Inferior parietal cortex (tissue), 1 donor: ENCODE results near the gene KRT31.
"Not testable (repeated sequence)": the region's sequence is repeated elsewhere in the genome, so short reads cannot be mapped to it uniquely, and the experiment has no call there.

ENCODE experiments used
- DNase-seq: peaks from one replicate; pipeline ENCODE4 v3.0.0-alpha.2; 2016; ENCODE audit errors: extremely low spot score

The KRT31 gene

GRCh38 chr17:41396996-41397660 lies at the start of gene KRT31:
KRT31 (minus strand) TSS chr17:41397608; CDS start chr17:41397539, 69 bp downstream.
- DNase-seq = no peak

GRCh38 chr17:41446806-41447205 lies 49.4 kb upstream of the KRT31 start:
- DNase-seq = no peak

GRCh38 chr17:41444640-41445039 lies 47.2 kb upstream of the KRT31 start:
- no peak for DNase-seq

- no peak for DNase-seq
Observed at GRCh38 chr17:41444186-41444585, 46.8 kb upstream of the KRT31 start.

- no peak for DNase-seq
Observed at GRCh38 chr17:41442739-41443138, 45.3 kb upstream of the KRT31 start.

- no peak for DNase-seq
Observed at GRCh38 chr17:41440531-41441033, 43.2 kb upstream of the KRT31 start, which contains the start of gene KRT38. KRT38 (minus strand) TSS chr17:41440983; CDS start chr17:41440921, 62 bp downstream.

GRCh38 chr17:41439375-41439774 lies 42.0 kb upstream of the KRT31 start:
- no peak for DNase-seq

- no peak for DNase-seq
Observed at GRCh38 chr17:41437769-41438168, 40.4 kb upstream of the KRT31 start.

GRCh38 chr17:41437254-41437653 lies 39.8 kb upstream of the KRT31 start:
- DNase-seq = no peak

- DNase-seq = no peak
Observed at GRCh38 chr17:41434415-41434814, 37.0 kb upstream of the KRT31 start.

- DNase-seq = no peak
Observed at GRCh38 chr17:41434005-41434404, 36.6 kb upstream of the KRT31 start.

GRCh38 chr17:41433586-41433985 lies 36.2 kb upstream of the KRT31 start:
- no peak for DNase-seq

GRCh38 chr17:41430376-41430775 lies 33.0 kb upstream of the KRT31 start:
- not testable (repeated sequence) for DNase-seq

GRCh38 chr17:41429667-41430066 lies 32.3 kb upstream of the KRT31 start:
- DNase-seq = no peak

GRCh38 chr17:41428591-41429291 lies 31.3 kb upstream of the KRT31 start:
- DNase-seq = no peak

GRCh38 chr17:41424111-41424635 lies 26.8 kb upstream of the KRT31 start, which contains the start of gene KRT37:
KRT37 (minus strand) TSS chr17:41424585; CDS start chr17:41424523, 62 bp downstream.
- no peak for DNase-seq

GRCh38 chr17:41422586-41422985 lies 25.2 kb upstream of the KRT31 start:
- DNase-seq = not testable (repeated sequence)

- no peak for DNase-seq
Observed at GRCh38 chr17:41421617-41422016, 24.2 kb upstream of the KRT31 start.

- DNase-seq = no peak
Observed at GRCh38 chr17:41421116-41421515, 23.7 kb upstream of the KRT31 start.

- no peak for DNase-seq
Observed at GRCh38 chr17:41420134-41420533, 22.7 kb upstream of the KRT31 start.

GRCh38 chr17:41419716-41420115 lies 22.3 kb upstream of the KRT31 start:
- no peak for DNase-seq

- DNase-seq = no peak
Observed at GRCh38 chr17:41418116-41418860, 20.9 kb upstream of the KRT31 start.
